T-helper 17 cell (primary cell): ENCODE data around the gene PSMD14. TPM values are rescaled to one million over a fixed set of nuclear protein-coding genes. Genes with fewer than 3 reads are reported as not detected.

Source experiments
- ATAC-seq: fragments of 150-1000 bp; cut with Tn5 transposase; 2 replicates; pipeline ENCODE4 v1.10.0; 2021; ENCODE audit warnings: mild to moderate bottlenecking, moderate library complexity
- DNase-seq, 3 donors: peaks; one replicate each; pipeline versions ENCODE4 v3.0.0 to v3.0.0-alpha.2; 2020 to 2021
- H3K9me3 ChIP-seq: one replicate; pipeline ENCODE4 v1.7.0; 2013; ENCODE audit warnings: low read length, mild to moderate bottlenecking; ENCODE audit not compliant: control insufficient read depth, poor library complexity, severe bottlenecking
- H3K27ac Mint-ChIP-seq: one replicate; pipeline ENCODE4 v1.8.0; 2022; ENCODE audit warnings: mild to moderate bottlenecking, moderate library complexity, mixed read lengths
- H3K27me3 Mint-ChIP-seq: one replicate; pipeline ENCODE4 v1.8.0; 2022; ENCODE audit warnings: mixed read lengths
- H3K36me3 Mint-ChIP-seq: one replicate; pipeline ENCODE4 v1.8.0; 2022; ENCODE audit warnings: low read depth, mixed read lengths
- H3K4me1 Mint-ChIP-seq: one replicate; pipeline ENCODE4 v1.8.0; 2022; ENCODE audit warnings: mild to moderate bottlenecking, mixed read lengths
- H3K4me3 Mint-ChIP-seq: one replicate; pipeline ENCODE4 v1.8.0; 2022; ENCODE audit warnings: mild to moderate bottlenecking, moderate library complexity, mixed read lengths
- total RNA-seq, 4 donors: library from RNA in 2 of 4; stranded (reverse) in 2 of 4; gene quantifications; one replicate each; pipeline ENCODE4 v1.2.3 and lab custom pipeline; 2022 to 2026

Gene PSMD14
- total RNA-seq, 2 donors from 2014 or later = 28.7 to 38.6 TPM

- Mint-ChIP-seq H3K4me1 (no peaks in the 10 kb centered on the region), H3K36me3 (peaks cover 2% of the 10 kb centered on the region), H3K27ac (no peak overlapping the region), H3K4me3 (no peak overlapping the region), H3K27me3 (no peaks in the 10 kb centered on the region)
- no peaks in the 10 kb centered on the region for H3K9me3 ChIP-seq
- ATAC-seq (no peak), DNase-seq (no peak)
Measured at GRCh38 chr2:161373942-161374341, 65.7 kb downstream of the PSMD14 start.

GRCh38 chr2:161374446-161374845 is 66.2 kb downstream of the PSMD14 start:
- DNase-seq = no peak
- peaks cover under 1% of the 10 kb centered on the region for H3K4me1 Mint-ChIP-seq

GRCh38 chr2:161379740-161380139 is 71.5 kb downstream of the PSMD14 start:
- no peaks in the 10 kb centered on the region for H3K9me3 ChIP-seq
- Mint-ChIP-seq H3K4me3 (no peak overlapping the region), H3K27me3 (no peaks in the 10 kb centered on the region), H3K4me1 (peaks cover 2% of the 10 kb centered on the region), H3K36me3 (no peaks in the 10 kb centered on the region), H3K27ac (no peak overlapping the region)
- ATAC-seq (no peak), DNase-seq (no peak)

More at GRCh38 chr2:161374446-161374845, 66.2 kb downstream of the PSMD14 start:
- no peaks in the 10 kb centered on the region for H3K9me3 ChIP-seq
- H3K27ac Mint-ChIP-seq = no peak overlapping the region
- no peak for ATAC-seq
- no peak overlapping the region for H3K4me3 Mint-ChIP-seq
- H3K27me3 Mint-ChIP-seq = no peaks in the 10 kb centered on the region
- peaks cover 2% of the 10 kb centered on the region for H3K36me3 Mint-ChIP-seq

- DNase-seq = no peak
- Mint-ChIP-seq H3K27ac (no peak overlapping the region), H3K4me3 (no peak overlapping the region), H3K4me1 (peaks cover 2% of the 10 kb centered on the region), H3K36me3 (no peaks in the 10 kb centered on the region), H3K27me3 (no peaks in the 10 kb centered on the region)
- no peak for ATAC-seq
- no peaks in the 10 kb centered on the region for H3K9me3 ChIP-seq
Measured at GRCh38 chr2:161381546-161381945, 73.3 kb downstream of the PSMD14 start.

- ATAC-seq (no peak), DNase-seq (no peak)
- no peaks in the 10 kb centered on the region for H3K36me3 Mint-ChIP-seq
- H3K27me3 Mint-ChIP-seq = no peaks in the 10 kb centered on the region
- no peak overlapping the region for H3K4me3 Mint-ChIP-seq
- H3K9me3 ChIP-seq = no peaks in the 10 kb centered on the region
- peaks cover 2% of the 10 kb centered on the region for H3K4me1 Mint-ChIP-seq
- no peak overlapping the region for H3K27ac Mint-ChIP-seq
Measured at GRCh38 chr2:161382747-161383146, 74.5 kb downstream of the PSMD14 start.

GRCh38 chr2:161384864-161385263 is 76.6 kb downstream of the PSMD14 start:
- Mint-ChIP-seq H3K4me3 (no peak overlapping the region), H3K4me1 (no peaks in the 10 kb centered on the region), H3K27ac (no peak overlapping the region), H3K36me3 (no peaks in the 10 kb centered on the region), H3K27me3 (no peaks in the 10 kb centered on the region)
- no peaks in the 10 kb centered on the region for H3K9me3 ChIP-seq
- ATAC-seq (peak; percentile 72), DNase-seq (no peak)

GRCh38 chr2:161386228-161386824 is 78.1 kb downstream of the PSMD14 start:
- ATAC-seq (no peak), DNase-seq (no peak)
- peaks cover 5% of the 10 kb centered on the region for H3K36me3 Mint-ChIP-seq
- no peak overlapping the region for H3K27ac Mint-ChIP-seq
- H3K4me3 Mint-ChIP-seq = no peak overlapping the region
- H3K9me3 ChIP-seq = no peaks in the 10 kb centered on the region
- H3K4me1 Mint-ChIP-seq = peaks cover 2% of the 10 kb centered on the region
- H3K27me3 Mint-ChIP-seq = no peaks in the 10 kb centered on the region

- no peak for DNase-seq
- Mint-ChIP-seq H3K36me3 (peaks cover 7% of the 10 kb centered on the region), H3K27ac (peak overlapping the region; percentile 37), H3K27me3 (no peaks in the 10 kb centered on the region), H3K4me1 (peaks cover 2% of the 10 kb centered on the region), H3K4me3 (no peak overlapping the region)
- H3K9me3 ChIP-seq = no peaks in the 10 kb centered on the region
- ATAC-seq = no peak
Measured at GRCh38 chr2:161388146-161388779, 80.0 kb downstream of the PSMD14 start.

GRCh38 chr2:161391737-161392506 is 83.7 kb downstream of the PSMD14 start:
- Mint-ChIP-seq H3K4me1 (peaks cover 2% of the 10 kb centered on the region), H3K4me3 (no peak overlapping the region), H3K27ac (no peak overlapping the region), H3K36me3 (peaks cover 13% of the 10 kb centered on the region), H3K27me3 (no peaks in the 10 kb centered on the region)
- ATAC-seq (no peak), DNase-seq (no peak)
- no peaks in the 10 kb centered on the region for H3K9me3 ChIP-seq

GRCh38 chr2:161400076-161400475 is 91.9 kb downstream of the PSMD14 start:
- DNase-seq (no peak), ATAC-seq (no peak)
- no peaks in the 10 kb centered on the region for H3K27me3 Mint-ChIP-seq
- H3K27ac Mint-ChIP-seq = no peak overlapping the region
- no peaks in the 10 kb centered on the region for H3K9me3 ChIP-seq
- no peak overlapping the region for H3K4me3 Mint-ChIP-seq
- peaks cover 11% of the 10 kb centered on the region for H3K36me3 Mint-ChIP-seq
- no peaks in the 10 kb centered on the region for H3K4me1 Mint-ChIP-seq

- no peak overlapping the region for H3K4me3 Mint-ChIP-seq
- H3K4me1 Mint-ChIP-seq = no peaks in the 10 kb centered on the region
- no peaks in the 10 kb centered on the region for H3K9me3 ChIP-seq
- no peaks in the 10 kb centered on the region for H3K27me3 Mint-ChIP-seq
- no peak for ATAC-seq
- no peak overlapping the region for H3K27ac Mint-ChIP-seq
- no peak for DNase-seq
- H3K36me3 Mint-ChIP-seq = peaks cover 4% of the 10 kb centered on the region
Measured at GRCh38 chr2:161402297-161402696, 94.1 kb downstream of the PSMD14 start.

GRCh38 chr2:161406316-161406715 is 98.1 kb downstream of the PSMD14 start:
- DNase-seq (no peak), ATAC-seq (no peak)
- Mint-ChIP-seq H3K27ac (no peak overlapping the region), H3K4me3 (no peak overlapping the region), H3K4me1 (no peaks in the 10 kb centered on the region), H3K36me3 (peaks cover 4% of the 10 kb centered on the region), H3K27me3 (no peaks in the 10 kb centered on the region)
- H3K9me3 ChIP-seq = no peaks in the 10 kb centered on the region

GRCh38 chr2:161407597-161407996 is 99.4 kb downstream of the PSMD14 start:
- Mint-ChIP-seq H3K4me3 (no peak overlapping the region), H3K4me1 (no peaks in the 10 kb centered on the region), H3K36me3 (peaks cover 2% of the 10 kb centered on the region), H3K27me3 (no peaks in the 10 kb centered on the region), H3K27ac (no peak overlapping the region)
- H3K9me3 ChIP-seq = no peaks in the 10 kb centered on the region
- ATAC-seq (no peak), DNase-seq (no peak)
